B cell (primary cell): ENCODE data around the gene DAD1. TPM values are rescaled to one million over a fixed set of nuclear protein-coding genes. Genes with fewer than 3 reads are reported as not detected.

Source experiments
- ATAC-seq: fragments of 200-7000 bp; cut with Tn5 transposase; one replicate; pipeline ENCODE4 v1.10.0; 2021; ENCODE audit warnings: low read depth, mild to moderate bottlenecking, moderate number of reproducible peaks, moderate library complexity
- CTCF ChIA-PET: fragments of 350-600 bp; sonication (Branson Sonifier 250); formaldehyde crosslinking; loops from one replicate; lab custom pipeline; 2021; ENCODE audit warnings: antibody characterized with exemption, inconsistent platforms; lab: Charles Lee
- POLR2A ChIA-PET: fragments of 350-600 bp; sonication (Branson Sonifier 250); formaldehyde crosslinking; loops from one replicate; lab custom pipeline; 2021; ENCODE audit warnings: antibody characterized with exemption; lab: Charles Lee
- DNase-seq: peaks from one replicate; pipeline ENCODE4 v3.0.0; 2013
- H2AFZ ChIP-seq: 2 replicates; pipeline ENCODE4 v1.6.1; 2012; ENCODE audit warnings: mild to moderate bottlenecking, low read depth, low read length; ENCODE audit not compliant: insufficient read depth, poor library complexity, severe bottlenecking
- H3K27ac ChIP-seq, 2 donors: 1 replicate in 1 of 2; 2 replicates in 1 of 2; pipeline ENCODE4 v1.5.1; 2012 to 2013; ENCODE audit warnings: low read length in 2 of 2, mild to moderate bottlenecking in 2 of 2, moderate library complexity in 1 of 2
- H3K27me3 ChIP-seq, 4 experiments: fragments of 200-600 bp in 1 of 4; sonication (generic) in 1 of 4; replicated peaks in 1 of 4; 1 replicate in 2 of 4; 2 replicates in 2 of 4; pipeline versions ENCODE4 v1.6.1 to v1.7.0; 2013 to 2016; ENCODE audit warnings: low read length in 3 of 4, mild to moderate bottlenecking in 2 of 4, mixed read lengths in 1 of 4, moderate library complexity in 1 of 4; ENCODE audit not compliant: insufficient read depth in 4 of 4, control insufficient read depth in 3 of 4; ENCODE audit errors: control extremely low read depth in 1 of 4
- H3K36me3 ChIP-seq, 2 experiments: replicated peaks in 1 of 2; 1 replicate in 1 of 2; 2 replicates in 1 of 2; pipeline versions ENCODE4 v1.6.1 to v1.7.1; 2013; ENCODE audit warnings: low read length in 1 of 2; ENCODE audit not compliant: insufficient read depth in 2 of 2, control insufficient read depth in 1 of 2; ENCODE audit errors: control extremely low read depth in 1 of 2, extremely low read depth in 1 of 2
- H3K4me1 ChIP-seq, 2 donors: fragments of 200-600 bp in 1 of 2; sonication (generic) in 1 of 2; 1 replicate in 1 of 2; 2 replicates in 1 of 2; pipeline versions ENCODE4 v1.5.1 to v1.6.1; 2013 to 2017; ENCODE audit warnings: low read length in 2 of 2; ENCODE audit not compliant: control insufficient read depth in 2 of 2, insufficient read depth in 2 of 2
- H3K4me2 ChIP-seq: replicated peaks from 2 replicates; pipeline ENCODE3; 2012; ENCODE audit warnings: mild to moderate bottlenecking, low read depth, low read length; ENCODE audit not compliant: poor library complexity, severe bottlenecking
- H3K4me3 ChIP-seq, 5 experiments: fragments of 200-600 bp in 1 of 5; sonication (generic) in 1 of 5; 1 replicate in 3 of 5; 2 replicates in 2 of 5; pipeline versions ENCODE4 v1.5.1 to v1.7.0; 2011 to 2016; ENCODE audit warnings: low read length in 4 of 5, mild to moderate bottlenecking in 4 of 5, low read depth in 2 of 5, control low read depth in 1 of 5, moderate library complexity in 1 of 5; ENCODE audit not compliant: insufficient read depth in 1 of 5; ENCODE audit errors: control extremely low read depth in 1 of 5, extremely low read depth in 1 of 5
- H3K79me2 ChIP-seq: fragments of 200-600 bp; sonication (generic); one replicate; pipeline ENCODE4 v1.6.0; 2016; ENCODE audit warnings: low read length; ENCODE audit not compliant: control insufficient read depth, insufficient read depth
- H3K9ac ChIP-seq: fragments of 200-600 bp; sonication (generic); 2 replicates; pipeline ENCODE4 v1.6.1; 2017; ENCODE audit warnings: mild to moderate bottlenecking, low read length, moderate library complexity
- H3K9me3 ChIP-seq, 3 donors: one replicate each; pipeline versions ENCODE4 v1.6.1 to v1.7.1; 2013; ENCODE audit warnings: low read length in 2 of 3; ENCODE audit not compliant: control insufficient read depth in 2 of 3, insufficient read depth in 1 of 3; ENCODE audit errors: control extremely low read depth in 1 of 3
- H4K20me1 ChIP-seq: 2 replicates; pipeline ENCODE4 v1.6.0; 2012; ENCODE audit warnings: mild to moderate bottlenecking, low read length; ENCODE audit not compliant: insufficient read depth, control insufficient read depth, poor library complexity, severe bottlenecking
- H3K27ac Mint-ChIP-seq: one replicate; pipeline ENCODE4 v1.8.0; 2021; ENCODE audit warnings: mixed read lengths
- H3K27me3 Mint-ChIP-seq: one replicate; pipeline ENCODE4 v1.8.0; 2021; ENCODE audit warnings: mixed read lengths
- H3K4me1 Mint-ChIP-seq: one replicate; pipeline ENCODE4 v1.8.0; 2021; ENCODE audit warnings: mixed read lengths
- H3K4me3 Mint-ChIP-seq: one replicate; pipeline ENCODE4 v1.8.0; 2021; ENCODE audit warnings: mixed read lengths
- H3K9me3 Mint-ChIP-seq: one replicate; pipeline ENCODE4 v1.8.0; 2022; ENCODE audit warnings: mixed read lengths; ENCODE audit not compliant: insufficient read depth
- EZH2 ChIP-seq: IDR thresholded peaks from 2 replicates; pipeline ENCODE4 v1.6.1; 2012; ENCODE audit warnings: borderline replicate concordance, low read depth, mild to moderate bottlenecking, moderate library complexity, low read length; ENCODE audit not compliant: insufficient read depth, poor library complexity, severe bottlenecking
- WGBS: methylation state at CpG from one replicate; pipeline ENCODE4 v1.1.5; 2013; ENCODE audit warnings: missing lambda C conversion rate; ENCODE audit not compliant: insufficient coverage; 5-methylcytosine and 5-hydroxymethylcytosine counted together
- intact Hi-C: fragments of 100-400 bp; cut with micrococcal nuclease; formaldehyde crosslinking; loops from one replicate; pipeline ENCODE4 v1.10.0; 2022
- polyA plus RNA-seq: library from polyadenylated mRNA; depleted of rRNA; stranded (reverse); fragments of >200 nt; gene quantifications from 2 replicates; pipeline ENCODE4 v1.2.3, GENCODE V29; 2012
- total RNA-seq, 2 donors: library from RNA; stranded (reverse); fragments of 120-200 nt in 1 of 2; gene quantifications; 1 replicate in 1 of 2; 2 replicates in 1 of 2; pipeline versions ENCODE4 v1.2.3 to v1.2.4, GENCODE V29; 2013 to 2022
- TF ChIP-seq, protein P1 (sequence below): fragments of 200-600 bp; IDR thresholded peaks from one replicate; pipeline ENCODE4 v1.8.0; 2022; ENCODE audit warnings: antibody characterized with exemption, mild to moderate bottlenecking

Gene DAD1
- total and polyA plus RNA-seq, 2 donors (not counting 1 experiment from before 2014, with no cell fraction given) = 77.4 to 114 TPM

DNA sequence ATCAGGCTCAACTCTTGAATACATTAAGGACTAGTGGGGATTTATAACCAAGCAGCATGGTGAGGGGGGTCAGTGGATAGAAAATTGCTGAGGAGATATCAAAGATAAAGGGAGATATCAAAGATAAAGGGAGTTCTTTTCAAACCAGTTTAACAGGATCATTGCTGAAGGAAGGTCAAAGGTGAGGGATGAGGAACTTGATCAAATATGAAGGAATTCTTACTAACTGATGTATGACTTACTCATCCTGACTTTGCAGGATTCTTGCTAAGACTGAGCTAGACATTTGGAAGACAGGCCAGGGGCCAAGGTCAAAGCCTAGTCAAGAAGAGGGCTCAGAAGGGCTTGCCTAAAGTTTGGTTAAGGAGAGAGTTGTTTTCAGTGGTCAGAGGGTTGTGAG is 13.8 kb upstream of the DAD1 start:
- Histone ChIP-seq H3K4me3 (no peak overlapping the region), H3K4me2 (no peak overlapping the region), H3K79me2 (peaks cover 18% of the 10 kb centered on the region), H3K9ac (no peak overlapping the region), H3K9me3 (no peaks in the 10 kb centered on the region), H2AFZ (no peak overlapping the region), H3K27ac (no peak overlapping the region), H3K4me1 (peaks cover 10 to 15% of the 10 kb centered on the region in 2 donors), H3K36me3 (peaks cover 0 to 60% of the 10 kb centered on the region in 2 experiments), H3K27me3 (no peaks in the 10 kb centered on the region), H4K20me1 (no peaks in the 10 kb centered on the region)
- POLR2A ChIA-PET = interaction anchor here (0.5 kb wide), 1 partner anchor 284 kb away, joined by 3 read pairs; no protein-coding TSS in a partner anchor
- Mint-ChIP-seq H3K4me1 (peaks cover 24% of the 10 kb centered on the region), H3K27ac (no peak overlapping the region), H3K27me3 (no peaks in the 10 kb centered on the region), H3K9me3 (no peaks in the 10 kb centered on the region), H3K4me3 (no peak overlapping the region)
- DNase-seq = no peak
- CTCF ChIA-PET = interaction anchor here (0.8 to 2.0 kb wide), 2 partner anchors 33 to 370 kb away, joined by 4 to 5 read pairs; no protein-coding TSS in a partner anchor
- intact Hi-C loops = no loop called here
- ATAC-seq = no peak
- TF ChIP-seq, protein P1, sequence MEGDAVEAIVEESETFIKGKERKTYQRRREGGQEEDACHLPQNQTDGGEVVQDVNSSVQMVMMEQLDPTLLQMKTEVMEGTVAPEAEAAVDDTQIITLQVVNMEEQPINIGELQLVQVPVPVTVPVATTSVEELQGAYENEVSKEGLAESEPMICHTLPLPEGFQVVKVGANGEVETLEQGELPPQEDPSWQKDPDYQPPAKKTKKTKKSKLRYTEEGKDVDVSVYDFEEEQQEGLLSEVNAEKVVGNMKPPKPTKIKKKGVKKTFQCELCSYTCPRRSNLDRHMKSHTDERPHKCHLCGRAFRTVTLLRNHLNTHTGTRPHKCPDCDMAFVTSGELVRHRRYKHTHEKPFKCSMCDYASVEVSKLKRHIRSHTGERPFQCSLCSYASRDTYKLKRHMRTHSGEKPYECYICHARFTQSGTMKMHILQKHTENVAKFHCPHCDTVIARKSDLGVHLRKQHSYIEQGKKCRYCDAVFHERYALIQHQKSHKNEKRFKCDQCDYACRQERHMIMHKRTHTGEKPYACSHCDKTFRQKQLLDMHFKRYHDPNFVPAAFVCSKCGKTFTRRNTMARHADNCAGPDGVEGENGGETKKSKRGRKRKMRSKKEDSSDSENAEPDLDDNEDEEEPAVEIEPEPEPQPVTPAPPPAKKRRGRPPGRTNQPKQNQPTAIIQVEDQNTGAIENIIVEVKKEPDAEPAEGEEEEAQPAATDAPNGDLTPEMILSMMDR = no peak
- TF ChIP-seq EZH2 = no peak

DNA sequence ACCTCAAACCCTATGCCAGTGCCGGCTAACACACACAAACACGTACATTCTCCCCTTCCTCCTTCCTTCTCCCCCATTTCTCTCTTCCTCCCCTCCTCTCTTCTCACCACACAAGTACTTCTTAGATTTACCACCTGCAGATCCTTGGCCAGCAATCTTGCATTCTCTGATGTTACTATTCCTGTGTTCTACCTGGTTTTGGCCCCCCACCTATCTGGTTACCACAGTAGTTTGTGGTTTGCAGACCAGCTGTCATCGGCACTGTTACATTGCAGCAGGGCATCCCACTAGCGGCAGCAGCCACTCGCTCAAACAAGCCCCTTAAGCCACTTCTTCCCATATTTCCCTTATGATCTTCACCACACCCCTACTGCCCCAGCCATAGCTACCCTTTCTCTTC is 13.0 kb upstream of the DAD1 start:
- Mint-ChIP-seq H3K4me1 (peaks cover 28% of the 10 kb centered on the region), H3K27me3 (no peaks in the 10 kb centered on the region), H3K4me3 (no peak overlapping the region), H3K9me3 (no peaks in the 10 kb centered on the region), H3K27ac (no peak overlapping the region)
- Histone ChIP-seq H3K27ac (no peak overlapping the region), H3K4me2 (no peak overlapping the region), H3K9me3 (no peaks in the 10 kb centered on the region), H4K20me1 (no peaks in the 10 kb centered on the region), H3K4me3 (no peak overlapping the region), H3K4me1 (peaks cover 15 to 22% of the 10 kb centered on the region in 2 donors), H2AFZ (no peak overlapping the region), H3K36me3 (peaks cover 0 to 52% of the 10 kb centered on the region in 2 experiments), H3K79me2 (peaks cover 18% of the 10 kb centered on the region), H3K9ac (no peak overlapping the region), H3K27me3 (no peaks in the 10 kb centered on the region)
- intact Hi-C loops = no loop called here
- WGBS = 68% methylated on average over 5 of the region's 5 CpGs
- TF ChIP-seq, protein P1 = no peak
- TF ChIP-seq EZH2 = no peak
- CTCF ChIA-PET = interaction anchor here (2.0 kb wide), 1 partner anchor 370 kb away, joined by 4 read pairs; no protein-coding TSS in a partner anchor
- DNase-seq (no peak), ATAC-seq (no peak)
- POLR2A ChIA-PET = interaction anchor here (0.5 kb wide), 1 partner anchor 285 kb away, joined by 3 read pairs; no protein-coding TSS in a partner anchor
